Right kidney (tissue), 1 donor: ENCODE data around the gene THSD7A.
"Not testable (repeated sequence)": the region's sequence is repeated elsewhere in the genome, so short reads cannot be mapped to it uniquely, and the experiment has no call there.

Experiments used
- DNase-seq: peaks from one replicate; pipeline ENCODE4 v3.0.0-alpha.2; 2016

THSD7A gene

DNA sequence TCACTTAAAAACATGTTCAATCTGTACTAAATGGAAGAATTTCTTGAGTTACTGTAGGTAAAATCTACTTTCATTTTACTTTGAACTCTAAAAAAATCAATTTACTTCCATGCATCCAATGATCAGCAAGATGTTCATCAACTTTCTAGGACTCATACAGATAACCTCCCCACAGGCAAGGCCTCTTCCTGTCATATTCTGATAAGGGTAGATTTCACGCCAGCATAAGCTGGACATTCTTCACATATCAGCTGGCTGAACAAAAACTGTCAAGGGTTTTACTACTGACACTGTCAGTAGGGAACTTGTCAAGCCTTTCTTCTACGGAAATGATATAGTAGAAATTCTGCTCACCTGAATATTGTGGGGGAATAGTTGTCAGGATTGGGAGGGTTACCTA lies 244.9 kb downstream of the THSD7A start:
- no peak for DNase-seq

DNA sequence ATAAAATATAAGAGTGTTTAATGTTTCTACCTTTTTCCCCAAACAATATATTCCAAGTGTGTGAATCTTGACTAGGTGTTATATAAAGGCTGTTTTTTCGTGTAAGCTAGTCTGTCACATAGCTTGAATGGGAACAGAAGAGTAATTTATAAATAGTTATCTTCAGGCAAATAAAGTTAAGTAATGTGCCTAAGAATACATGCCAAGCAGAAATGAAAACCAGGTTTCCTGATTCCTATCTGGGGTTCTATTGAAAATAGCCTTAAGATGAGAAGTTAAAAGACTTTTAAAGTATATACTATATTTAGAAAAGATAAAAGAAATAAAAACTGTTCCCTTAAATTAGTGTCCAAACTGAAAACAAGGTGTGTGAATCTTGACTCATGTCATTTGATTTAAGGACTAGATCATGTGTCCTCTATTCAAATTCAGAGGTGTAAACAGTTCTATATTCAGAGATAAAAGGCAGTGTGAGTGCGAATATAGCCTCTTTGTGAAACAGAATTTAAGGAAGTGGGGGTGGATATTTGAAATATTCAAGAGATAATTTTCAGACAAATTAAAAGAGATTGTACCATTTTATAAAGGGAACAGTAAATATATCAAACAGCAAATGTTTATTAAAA lies 247.5 kb downstream of the THSD7A start:
- no peak for DNase-seq

DNA sequence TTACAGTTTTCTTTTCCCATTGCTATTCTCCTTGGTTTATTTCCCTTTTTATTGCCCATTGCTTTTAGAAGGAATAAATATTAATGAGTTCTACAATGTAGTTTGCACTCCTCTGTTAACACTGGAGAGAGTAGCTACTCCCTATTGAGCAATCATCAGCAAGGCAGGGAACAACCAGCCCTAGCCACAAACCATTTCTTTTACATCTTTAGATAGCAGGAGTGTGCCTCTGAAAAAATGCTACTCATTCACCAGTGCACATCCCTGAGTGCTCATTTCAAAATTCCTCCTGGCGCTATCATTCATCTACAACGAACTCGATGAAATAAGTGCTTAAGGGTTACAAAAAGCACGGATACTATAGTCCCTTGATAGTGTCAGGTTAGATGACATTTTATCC lies 252.9 kb downstream of the THSD7A start:
- no peak for DNase-seq

DNA sequence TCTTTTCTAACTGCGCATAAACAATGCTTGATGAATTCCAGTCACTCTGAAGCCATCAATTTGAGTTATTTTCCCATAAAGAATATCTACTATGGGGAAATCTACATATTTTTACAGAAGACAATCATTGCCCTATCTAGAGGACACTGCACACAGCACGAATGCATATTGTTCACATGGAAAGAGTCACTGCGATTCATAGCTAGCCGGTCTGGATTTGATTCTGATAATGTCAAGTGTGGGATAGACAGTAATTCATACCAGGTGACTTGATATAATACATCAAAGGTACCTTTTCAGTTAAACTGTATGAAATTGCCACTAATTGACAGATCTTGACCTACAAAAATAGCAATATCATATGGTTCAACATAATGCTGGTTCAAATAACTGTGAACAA lies 255.7 kb downstream of the THSD7A start:
- no peak for DNase-seq

DNA sequence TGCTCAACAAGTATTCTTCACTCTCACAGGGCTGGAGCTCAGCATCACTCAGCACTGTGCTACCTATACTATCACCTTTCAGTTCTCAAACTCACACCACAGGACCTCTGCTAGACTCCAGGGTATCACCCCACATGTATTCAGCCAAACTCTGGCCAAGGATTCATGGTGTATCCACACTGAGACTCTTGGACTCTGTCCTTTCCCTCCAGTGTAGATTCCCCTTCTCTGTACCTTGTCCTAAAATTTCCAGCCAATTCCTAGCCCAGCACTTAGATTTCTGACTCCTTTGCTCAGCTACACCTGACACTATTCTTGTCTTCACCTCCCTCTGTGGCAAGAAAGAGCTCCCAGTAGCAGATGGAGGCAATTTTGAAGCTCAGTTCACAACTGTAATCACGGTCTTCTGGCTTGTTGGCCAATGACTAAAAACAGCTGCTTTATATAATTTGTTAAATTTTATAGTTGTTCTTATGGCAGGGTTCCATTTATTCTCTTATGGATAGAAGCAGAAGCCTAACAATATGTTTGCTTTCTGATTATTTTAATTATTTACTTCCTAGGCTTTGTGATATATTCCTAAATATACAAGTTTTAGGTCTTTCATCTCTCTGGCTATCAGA lies 258.8 kb downstream of the THSD7A start:
- DNase-seq, result no peak

GRCh38 chr7:11570922-11571550 lies 261.0 kb downstream of the THSD7A start:
- no peak for DNase-seq

DNA sequence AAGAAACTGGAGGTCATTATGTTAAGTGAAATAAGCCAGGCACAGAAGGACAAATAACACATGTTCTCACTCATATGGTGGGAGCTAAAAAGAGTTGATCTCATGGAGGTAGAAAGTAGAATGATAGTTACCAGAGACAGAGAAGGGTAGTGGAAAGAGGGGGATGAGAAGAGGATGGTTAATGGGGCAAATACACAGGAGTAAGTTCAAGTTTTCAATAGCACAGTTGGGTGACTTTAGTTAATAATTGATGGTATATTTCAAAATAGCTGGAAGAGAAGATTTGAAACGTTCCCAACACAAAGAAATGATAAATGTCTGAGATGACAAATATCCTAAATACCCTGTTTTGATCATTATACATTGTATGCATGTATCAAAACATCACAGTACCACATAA lies 261.8 kb downstream of the THSD7A start:
- no peak for DNase-seq

DNA sequence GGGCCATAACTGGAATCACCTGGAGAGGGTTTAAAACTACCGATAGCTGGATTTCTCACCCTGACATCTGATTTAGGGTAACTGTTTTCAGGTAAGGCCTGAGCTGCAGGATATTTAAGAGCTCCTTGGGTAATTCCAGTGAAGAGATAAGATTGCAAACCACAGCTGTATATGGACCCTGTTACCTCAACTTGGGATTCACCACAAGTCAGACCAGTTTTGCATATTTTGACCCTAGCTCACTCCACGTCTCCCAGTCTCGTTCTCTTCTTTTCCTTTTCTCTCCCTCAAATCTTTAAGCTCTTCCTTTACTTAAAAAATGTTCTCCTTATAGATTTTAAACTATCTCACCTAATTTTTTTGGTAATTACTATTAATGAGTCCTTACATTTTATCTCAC lies 264.4 kb downstream of the THSD7A start:
- no peak for DNase-seq

DNA sequence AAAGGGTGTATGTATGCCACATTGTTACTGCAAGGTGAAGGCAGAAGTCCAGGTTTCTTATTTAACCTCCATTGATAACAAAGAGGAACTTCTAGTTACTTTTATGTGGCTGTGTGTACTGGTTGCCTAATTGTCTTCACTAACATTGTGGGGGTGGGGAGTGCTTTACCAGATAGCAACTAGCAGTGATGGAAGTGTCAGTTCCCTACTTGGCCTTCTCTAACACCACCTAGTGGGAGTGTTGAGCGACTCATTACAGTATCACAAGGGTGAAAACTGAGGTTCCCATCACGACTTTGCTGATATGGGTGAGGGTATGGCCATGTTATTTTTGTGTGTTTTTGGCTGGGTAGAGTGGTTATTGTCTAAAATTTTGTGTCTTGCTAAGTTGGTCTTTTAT lies 274.4 kb downstream of the THSD7A start:
- DNase-seq, result no peak

DNA sequence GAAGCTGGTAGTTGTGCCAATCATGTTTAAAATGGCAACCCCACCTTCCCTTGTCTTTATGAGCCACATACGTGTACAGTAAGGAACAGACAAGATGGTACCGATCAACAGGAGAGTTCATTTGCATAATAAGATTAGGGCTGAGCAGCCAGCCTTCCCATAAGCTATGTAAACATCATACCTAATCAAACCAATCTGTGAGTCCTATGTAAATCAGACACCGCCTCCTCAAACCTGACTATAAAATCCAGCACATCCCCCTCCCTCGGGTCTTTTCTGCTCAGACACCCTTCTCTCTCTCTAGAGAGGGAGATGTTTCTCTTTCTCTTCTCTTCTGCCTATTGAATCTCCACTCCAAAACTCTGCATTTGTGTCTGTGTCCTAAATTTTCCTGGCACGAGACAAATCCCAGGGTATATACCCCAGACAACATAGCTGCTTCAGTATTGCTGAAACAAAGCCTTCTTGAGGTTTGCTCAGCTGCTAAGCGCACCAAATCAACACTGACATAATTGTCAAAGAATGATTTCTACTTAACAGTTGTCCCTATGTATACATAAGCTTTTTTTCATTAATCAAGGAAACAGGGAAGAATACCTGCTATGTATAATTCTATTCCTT lies 279.2 kb downstream of the THSD7A start:
- no peak for DNase-seq

DNA sequence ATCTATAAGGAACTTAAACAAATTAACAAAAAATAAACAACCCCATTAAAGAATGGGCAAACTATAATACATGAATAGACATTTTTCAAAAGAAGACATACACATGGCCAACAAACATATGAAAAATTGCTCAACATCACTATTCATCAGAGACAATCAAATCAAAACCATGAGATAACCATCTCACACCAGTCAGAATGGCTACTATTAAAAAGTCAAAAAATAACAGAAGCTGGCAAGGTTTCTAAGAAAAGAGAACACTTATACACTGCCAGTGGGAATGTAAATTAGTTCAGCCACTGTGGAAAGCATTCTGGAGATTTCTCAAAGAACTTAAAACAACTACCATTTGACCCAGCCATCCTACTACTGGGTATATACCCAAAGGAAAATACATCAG lies 280.5 kb downstream of the THSD7A start:
- DNase-seq, result no peak

DNA sequence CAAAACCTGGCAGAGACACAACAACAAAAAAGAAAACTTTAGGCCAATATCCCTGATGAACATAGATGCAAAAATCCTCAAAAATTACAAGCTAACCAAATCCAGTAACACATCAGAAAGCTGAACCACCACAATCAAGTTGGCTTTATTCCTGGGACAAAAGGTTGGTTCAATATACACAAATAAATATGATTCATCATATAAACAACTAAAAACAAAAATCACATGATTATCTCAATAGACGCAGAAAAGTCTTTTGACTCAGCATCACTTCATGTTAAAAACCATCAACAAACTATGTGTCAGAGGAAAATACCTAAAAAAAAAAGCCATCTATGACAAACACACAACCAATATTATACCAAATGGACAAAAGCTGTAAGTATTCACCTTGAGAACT lies 283.5 kb downstream of the THSD7A start:
- no peak for DNase-seq

DNA sequence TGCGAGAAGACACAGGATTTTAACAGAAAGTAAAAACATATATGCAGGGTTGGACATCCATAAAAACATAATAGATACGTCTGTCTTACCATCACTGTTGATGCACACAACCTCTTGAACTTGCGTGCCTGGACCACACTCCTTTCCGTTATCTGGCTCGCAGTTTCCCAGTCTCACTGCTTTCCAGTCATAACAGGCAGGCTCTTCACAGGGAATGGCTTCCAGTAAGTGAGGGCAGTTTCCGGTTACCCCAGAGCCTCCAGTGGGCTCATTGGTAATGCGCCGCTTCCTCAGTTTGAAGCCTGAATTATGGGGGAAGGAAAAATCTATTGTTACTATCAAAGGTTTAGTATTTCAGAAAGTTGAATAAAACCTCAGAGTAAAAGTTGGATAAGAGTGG lies 290.7 kb downstream of the THSD7A start:
- no peak for DNase-seq

GRCh38 chr7:11540271-11540761 lies 291.7 kb downstream of the THSD7A start:
- DNase-seq, result no peak

GRCh38 chr7:11539853-11540252 lies 292.1 kb downstream of the THSD7A start:
- no peak for DNase-seq

DNA sequence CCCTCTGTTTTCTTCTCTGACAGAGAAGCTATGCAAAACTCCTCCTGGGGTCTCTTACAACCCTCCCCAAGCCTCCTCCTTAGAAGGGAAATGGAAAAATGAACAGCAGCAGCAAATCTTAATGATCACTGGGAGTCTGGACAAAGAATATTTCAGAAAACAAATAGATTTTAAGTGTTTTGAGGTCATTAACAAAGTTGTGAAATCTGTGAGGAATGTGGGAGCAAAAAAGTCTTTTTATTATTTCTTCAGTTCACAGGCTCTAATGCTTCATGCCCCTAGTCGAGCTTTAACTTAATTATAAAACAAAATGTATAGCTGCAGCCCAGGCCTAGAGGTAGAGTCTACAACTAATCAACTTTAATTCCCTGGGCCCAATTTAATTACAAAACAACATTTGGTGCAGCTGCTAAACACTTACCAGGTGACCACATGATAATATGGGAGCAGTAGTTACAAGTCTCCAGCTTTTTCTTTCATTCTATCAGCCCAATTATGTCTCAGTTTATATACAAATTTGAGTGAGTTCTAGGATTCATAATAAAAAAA lies 293.2 kb downstream of the THSD7A start:
- no peak for DNase-seq

- DNase-seq, result no peak
These were observed 298.7 kb downstream of the THSD7A start for GRCh38 chr7:11533229-11533820.

DNA sequence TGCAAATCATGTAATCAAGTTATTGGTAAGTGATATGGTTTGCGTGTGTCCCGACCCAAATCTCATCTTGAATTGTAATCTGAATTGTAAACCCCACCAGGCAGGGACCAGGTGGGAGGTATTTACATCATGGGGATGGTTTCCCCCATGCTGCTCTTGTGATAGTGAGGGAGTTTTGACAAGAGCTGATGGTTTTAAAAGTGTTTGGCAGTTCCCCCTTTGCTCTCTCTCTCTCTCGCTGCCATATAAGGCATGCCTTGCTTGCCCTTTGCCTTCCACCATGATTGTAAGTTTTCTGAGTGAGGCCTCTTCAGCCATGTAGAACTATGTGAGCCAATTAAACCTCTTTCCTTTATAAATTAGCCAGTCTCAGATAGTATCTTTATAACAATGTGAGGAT lies 302.6 kb downstream of the THSD7A start:
- no peak for DNase-seq

GRCh38 chr7:11527707-11528106 lies 304.3 kb downstream of the THSD7A start:
- no peak for DNase-seq

DNA sequence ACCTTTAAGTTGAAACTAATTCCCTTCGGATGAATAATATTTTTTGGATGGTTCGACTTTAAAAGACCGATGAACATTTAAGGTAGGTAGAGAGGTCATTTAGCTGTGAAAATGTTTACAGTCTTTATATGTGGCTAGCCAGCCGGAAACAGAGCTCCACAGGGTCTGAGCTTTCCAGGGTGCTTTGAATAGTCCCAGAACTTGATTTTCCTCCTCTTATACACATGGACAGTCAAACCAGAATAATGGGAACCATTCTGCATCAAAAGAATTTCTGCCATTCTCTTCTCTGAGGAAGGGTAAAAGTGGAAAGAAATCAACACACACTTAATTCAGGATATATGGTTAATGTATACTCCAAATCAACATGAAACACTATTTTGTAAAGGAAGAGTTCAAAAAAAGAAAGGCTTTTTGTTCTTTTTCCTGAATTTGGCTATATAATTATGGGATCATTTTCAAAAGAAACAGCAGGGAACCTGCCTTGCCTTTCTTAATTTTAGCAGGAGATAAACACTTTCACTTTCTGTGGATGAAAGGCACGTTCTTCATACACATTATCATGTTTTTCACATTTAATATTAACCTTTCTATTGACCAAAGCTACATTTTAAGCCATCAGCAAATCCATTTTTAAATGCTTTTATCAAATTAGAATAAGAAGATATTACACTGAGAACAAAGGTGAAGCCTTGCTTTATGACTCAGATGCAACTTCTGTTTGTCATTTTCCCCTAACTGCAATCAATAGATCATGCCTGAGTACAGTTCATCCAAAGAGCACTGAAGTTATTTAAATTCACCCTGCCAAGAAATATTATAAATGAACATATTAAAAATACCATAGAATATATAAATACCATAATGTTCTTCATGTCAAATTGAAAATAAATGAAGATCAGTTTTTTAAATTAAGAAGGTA lies 307.3 kb downstream of the THSD7A start:
- no peak for DNase-seq

DNA sequence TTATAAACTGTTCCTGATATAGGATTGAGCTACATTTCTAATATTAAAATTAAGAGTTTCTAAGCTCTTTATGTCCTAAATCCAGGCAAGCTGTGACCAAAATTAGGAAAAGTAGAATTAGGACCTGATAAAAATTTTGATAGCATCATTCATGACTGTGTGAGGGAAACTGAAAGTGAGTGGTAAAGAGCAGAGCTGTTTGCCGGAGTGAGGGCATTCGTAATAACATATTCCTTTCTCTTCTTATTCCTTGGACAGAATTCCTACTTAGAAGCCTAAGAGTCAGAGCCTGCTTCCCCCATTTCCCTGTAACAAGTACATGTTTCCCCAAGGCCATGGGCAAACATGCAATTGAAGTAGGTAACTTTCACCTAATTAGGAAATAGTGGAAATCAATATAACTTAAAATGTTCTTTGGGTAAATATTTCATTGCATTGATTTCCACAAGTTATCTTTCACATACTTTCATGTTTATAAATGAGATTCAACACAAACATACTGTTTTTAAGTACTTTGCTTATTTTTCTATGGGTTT lies 310.0 kb downstream of the THSD7A start:
- DNase-seq, result not testable (repeated sequence)
